ENCODE results near the gene PLIN4. TPM values are rescaled to one million over a fixed set of nuclear protein-coding genes. Genes with fewer than 3 reads are reported as not detected.

Gene PLIN4
- total and polyA plus RNA-seq, 10 donors = 0.27 to 10.2 (median 2.1) TPM

GRCh38 chr19:4508698-4509097 is 9.6 kb downstream of the PLIN4 start:
- 84 to 94% (median 88%) methylated on average over 19 to 21 of the region's 21 CpGs for WGBS, 5 donors
- Histone ChIP-seq H3K9me3 (no peaks in the 10 kb centered on the region), H3K27ac (no peak overlapping the region), H3K36me3 (peaks cover 0 to 49% (median 9%) of the 10 kb centered on the region in 6 donors), H3K27me3 (replicated peaks in 1 of 7) (no peaks in the 10 kb centered on the region), H3K4me3 (no peak overlapping the region), H3K4me1 (peaks cover 0 to 9% (median 0%) of the 10 kb centered on the region in 6 donors)
- TF ChIP-seq CTCF (IDR thresholded peaks at IDR 0.05 in 8 of 11, conservative IDR thresholded peaks at IDR 0.05 in 3 of 11) (no peak), POLR2AphosphoS5 (IDR thresholded peaks at IDR 0.05) (peak in 1 of 3 donors; percentile 58)
- intact Hi-C loops (cut with DNase I; ENCODE audit: low total_unique reads) = no loop called here
- DNase-seq = no peak

- H3K27ac ChIP-seq = no peak overlapping the region
- WGBS, 5 donors = 81 to 92% (median 86%) methylated on average over 12 to 17 of the region's 17 CpGs
- intact Hi-C loops (cut with DNase I; ENCODE audit: low total_unique reads) = no loop called here
- H3K4me1 ChIP-seq = peaks cover 0 to 9% (median 0%) of the 10 kb centered on the region in 6 donors
- no peak overlapping the region for H3K4me3 ChIP-seq
- H3K27me3 ChIP-seq (replicated peaks in 1 of 7) = no peaks in the 10 kb centered on the region
- H3K36me3 ChIP-seq = peaks cover 0 to 58% (median 15%) of the 10 kb centered on the region in 6 donors
- no peaks in the 10 kb centered on the region for H3K9me3 ChIP-seq
- DNase-seq = no peak
- peak in 1 of 3 donors; percentile 39 for TF ChIP-seq POLR2AphosphoS5 (IDR thresholded peaks at IDR 0.05)
- TF ChIP-seq POLR2A (IDR thresholded peaks at IDR 0.05) = no peak
Observed at GRCh38 chr19:4507804-4508203, 10.5 kb downstream of the PLIN4 start.

GRCh38 chr19:4507150-4507452 is 11.2 kb downstream of the PLIN4 start:
- intact Hi-C loops (cut with DNase I; ENCODE audit: low total_unique reads) = no loop called here
- 76 to 98% (median 85%) methylated on average over 5 to 12 of the region's 12 CpGs for WGBS, 5 donors
- peaks cover 0 to 65% (median 21%) of the 10 kb centered on the region in 6 donors for H3K36me3 ChIP-seq

GRCh38 chr19:4506449-4507149 is 11.7 kb downstream of the PLIN4 start:
- no peaks in the 10 kb centered on the region for H3K9me3 ChIP-seq
- intact Hi-C loops (cut with DNase I; ENCODE audit: low total_unique reads) = no loop called here
- peaks cover 0 to 9% (median 0%) of the 10 kb centered on the region in 6 donors for H3K4me1 ChIP-seq
- no peak for TF ChIP-seq CTCF (IDR thresholded peaks at IDR 0.05 in 8 of 11, conservative IDR thresholded peaks at IDR 0.05 in 3 of 11)
- no peak for TF ChIP-seq POLR2A (IDR thresholded peaks at IDR 0.05)
- TF ChIP-seq POLR2AphosphoS5 (IDR thresholded peaks at IDR 0.05) = peak in 1 of 3 donors; percentile 44
- 81 to 90% (median 88%) methylated on average over 15 to 17 of the region's 17 CpGs for WGBS, 5 donors
- H3K27me3 ChIP-seq (replicated peaks in 1 of 7) = no peaks in the 10 kb centered on the region
- no peak overlapping the region for H3K4me3 ChIP-seq
- DNase-seq = no peak
- peaks cover 0 to 70% (median 26%) of the 10 kb centered on the region in 6 donors for H3K36me3 ChIP-seq
- H3K27ac ChIP-seq = peak overlapping the region in 1 of 8 donors; percentile 3

More at GRCh38 chr19:4507150-4507452, 11.2 kb downstream of the PLIN4 start:
- no peak for TF ChIP-seq POLR2A (IDR thresholded peaks at IDR 0.05)
- peak in 1 of 3 donors; percentile 10 for TF ChIP-seq POLR2AphosphoS5 (IDR thresholded peaks at IDR 0.05)
- TF ChIP-seq CTCF (IDR thresholded peaks at IDR 0.05 in 8 of 11, conservative IDR thresholded peaks at IDR 0.05 in 3 of 11) = no peak
- DNase-seq = no peak
- Histone ChIP-seq H3K4me3 (no peak overlapping the region), H3K27ac (no peak overlapping the region), H3K9me3 (no peaks in the 10 kb centered on the region), H3K4me1 (peaks cover 0 to 9% (median 0%) of the 10 kb centered on the region in 6 donors), H3K27me3 (replicated peaks in 1 of 7) (no peaks in the 10 kb centered on the region)
